Kidney (tissue), 14 donors: Measurements from ENCODE around the gene GFRA4. TPM values are rescaled to one million over a fixed set of nuclear protein-coding genes. Genes with fewer than 3 reads are reported as not detected.

Source experiments
- DNase-seq, 5 donors: peaks; one replicate each; pipeline ENCODE4 v3.0.0-alpha.2; 2013 to 2020
- FAIRE-seq: peaks from 2 replicates; lab custom pipeline; 2012; peaks lifted over from hg19 to GRCh38; lab: Jason Lieb, UNC
- H3K27ac ChIP-seq, 2 donors: one replicate each; pipeline ENCODE4 v1.7.0; 2013; ENCODE audit warnings: low read depth in 2 of 2, low read length in 2 of 2, inconsistent platforms in 1 of 2
- H3K27me3 ChIP-seq: one replicate; pipeline ENCODE4 v1.7.1; 2013; ENCODE audit warnings: low read length, inconsistent platforms; ENCODE audit not compliant: control insufficient read depth, insufficient read depth
- H3K36me3 ChIP-seq, 3 donors: one replicate each; pipeline versions ENCODE4 v1.7.0 to v1.7.1; 2013; ENCODE audit warnings: low read length in 3 of 3, control low read depth in 1 of 3, inconsistent platforms in 1 of 3; ENCODE audit not compliant: insufficient read depth in 3 of 3, control insufficient read depth in 2 of 3
- H3K4me1 ChIP-seq, 3 donors: one replicate each; pipeline versions ENCODE4 v1.7.0 to v1.7.1; 2013; ENCODE audit warnings: low read length in 3 of 3, inconsistent platforms in 1 of 3, low read depth in 1 of 3; ENCODE audit not compliant: control insufficient read depth in 2 of 3, insufficient read depth in 2 of 3
- H3K4me3 ChIP-seq, 3 donors: one replicate each; pipeline versions ENCODE4 v1.7.0 to v1.8.1; 2013; ENCODE audit warnings: low read length in 3 of 3, control low read depth in 1 of 3, inconsistent platforms in 1 of 3
- H3K9ac ChIP-seq, 3 donors: one replicate each; pipeline versions ENCODE4 v1.7.0 to v1.7.1; 2013; ENCODE audit warnings: low read length in 3 of 3, control low read depth in 1 of 3, inconsistent platforms in 1 of 3
- H3K9me3 ChIP-seq, 3 donors: one replicate each; pipeline versions ENCODE4 v1.7.0 to v1.7.1; 2013; ENCODE audit warnings: low read length in 3 of 3, control low read depth in 1 of 3, inconsistent platforms in 1 of 3; ENCODE audit not compliant: control insufficient read depth in 2 of 3, insufficient read depth in 1 of 3
- CTCF ChIP-seq: IDR thresholded peaks from 3 replicates; pipeline ENCODE4 v1.5.1; 2012; ENCODE audit warnings: mild to moderate bottlenecking, moderate library complexity, borderline replicate concordance; ENCODE audit not compliant: insufficient read depth; ENCODE audit errors: extremely low read depth
- intact Hi-C: fragments of 100-400 bp; cut with DNase I; formaldehyde crosslinking; loops from one replicate; pipeline ENCODE4 v1.11.1; 2022
- polyA plus RNA-seq: library from polyadenylated mRNA; stranded (reverse); fragments of 350-450 nt; fragmentation: Illumina TruSeq; extraction: RNeasy Lipid Tissue Mini Kit (QIAGEN cat#74804); gene quantifications from one replicate; pipeline ENCODE4 v1.2.3, GENCODE V29; 2014; ENCODE audit warnings: low read depth, low replicate concordance; ENCODE audit not compliant: insufficient read depth
- total RNA-seq: library from RNA; stranded (reverse); fragmentation: NEBNext Ultra II Directional; extraction: Animal tissue kit (Norgen Biotek cat#: 25700); gene quantifications from one replicate; pipeline ENCODE4 v1.2.1, GENCODE V29; 2021
- donor health status: control.
- donor health status: control.
- donor health status: control.
- donor health status: control.
- donor health status: control.
- donor health status: DM: yes; HTN: yes; CAD: no.
- donor health status: Normal renal cell carcinoma (clear cell type).

The GFRA4 gene
- total and polyA plus RNA-seq, 2 donors from 2014 or later: 0.56 TPM; not detected in 1

DNA sequence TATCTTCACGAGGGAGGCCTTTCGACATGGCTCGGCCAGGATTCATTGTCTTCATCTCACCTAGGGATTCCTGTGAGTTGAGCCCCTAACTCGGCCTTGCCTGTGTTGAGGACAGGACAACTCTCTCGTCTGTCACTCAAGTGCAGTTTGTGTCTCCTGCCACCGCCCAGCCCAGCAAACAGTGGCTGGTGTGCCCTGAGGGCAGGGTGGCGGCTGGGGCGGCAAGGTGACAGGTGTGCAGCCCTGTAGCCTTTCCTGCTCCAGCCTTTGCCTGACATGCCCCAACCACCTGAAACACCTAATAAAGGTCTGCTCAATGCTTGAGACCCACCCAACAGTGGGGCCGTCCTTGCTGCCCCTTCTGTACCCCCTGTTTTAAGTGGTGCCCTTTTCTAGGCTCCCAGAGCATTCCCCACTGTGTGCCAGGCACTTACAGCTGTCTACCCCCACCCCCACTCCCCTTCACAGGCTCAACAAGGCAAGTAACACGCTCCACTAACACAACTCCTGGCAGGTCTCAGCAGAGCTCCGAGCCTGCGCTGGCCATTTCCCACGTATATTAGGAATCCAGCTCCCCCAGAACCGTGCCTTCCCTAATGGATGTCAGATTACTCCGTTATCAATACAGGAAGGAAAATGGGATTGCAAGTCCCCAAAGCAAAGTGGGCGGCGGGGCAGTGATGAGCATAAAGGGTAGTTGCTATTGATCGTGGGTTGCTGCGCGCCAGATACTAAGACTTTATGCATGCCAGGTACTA is 17.7 kb downstream of the GFRA4 start:
- FAIRE-seq (no peak), DNase-seq (no peak)
- Histone ChIP-seq H3K27me3 (no peaks in the 10 kb centered on the region), H3K9ac (no peak overlapping the region), H3K9me3 (no peaks in the 10 kb centered on the region), H3K36me3 (peaks cover 2 to 27% (median 8%) of the 10 kb centered on the region in 3 donors), H3K4me1 (no peaks in the 10 kb centered on the region), H3K27ac (no peak overlapping the region), H3K4me3 (no peak overlapping the region)
- intact Hi-C loops: no loop called here
- no peak for TF ChIP-seq CTCF

DNA sequence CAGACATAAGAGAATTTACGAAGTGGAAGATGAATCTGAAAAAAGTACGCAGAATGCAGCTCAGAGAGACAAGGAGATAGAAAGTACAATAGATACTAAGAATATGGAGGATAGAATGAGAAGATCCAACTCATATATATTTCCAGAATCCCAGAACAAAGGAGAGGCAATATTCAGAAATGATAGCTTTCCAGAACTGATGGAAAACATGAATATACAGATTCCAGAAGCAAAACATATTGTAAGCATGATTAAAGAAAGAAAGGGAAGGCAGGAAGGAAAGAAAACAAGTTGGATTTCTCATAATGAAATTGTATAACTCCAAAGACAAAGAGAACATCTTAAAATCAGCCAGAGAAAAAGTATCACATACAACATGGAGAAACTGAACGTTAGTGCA is 22.9 kb downstream of the GFRA4 start:
- no peak overlapping the region for H3K4me3 ChIP-seq
- H3K9me3 ChIP-seq: no peaks in the 10 kb centered on the region
- intact Hi-C loops: no loop called here
- no peak for TF ChIP-seq CTCF
- H3K36me3 ChIP-seq: peaks cover 2 to 15% (median 11%) of the 10 kb centered on the region in 3 donors
- no peak for FAIRE-seq
- no peaks in the 10 kb centered on the region for H3K27me3 ChIP-seq
- DNase-seq: no peak
- H3K27ac ChIP-seq: no peak overlapping the region
- no peaks in the 10 kb centered on the region for H3K4me1 ChIP-seq
- H3K9ac ChIP-seq: no peak overlapping the region

DNA sequence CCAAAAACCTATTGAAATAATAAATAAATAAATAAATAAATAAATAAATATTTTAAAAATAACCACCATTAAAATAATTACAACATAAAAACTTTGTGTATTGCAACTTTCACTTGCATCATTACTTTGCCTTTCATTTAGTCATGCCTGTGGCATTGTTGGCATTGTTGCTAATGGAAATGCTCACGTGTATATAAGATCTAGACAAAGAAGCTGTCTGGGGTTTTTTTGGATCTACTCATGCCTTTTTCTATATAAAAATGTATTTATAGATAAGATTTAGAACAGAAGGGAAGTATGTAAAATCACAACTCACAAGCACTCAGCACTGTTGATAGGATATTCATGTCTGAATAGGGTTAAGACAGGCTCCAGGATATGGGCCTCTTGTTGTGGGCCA is 27.9 kb downstream of the GFRA4 start:
- DNase-seq (no peak), FAIRE-seq (no peak)
- Histone ChIP-seq H3K9ac (no peak overlapping the region), H3K4me1 (no peaks in the 10 kb centered on the region), H3K9me3 (no peaks in the 10 kb centered on the region), H3K27me3 (no peaks in the 10 kb centered on the region), H3K36me3 (peaks cover 0 to 6% (median 5%) of the 10 kb centered on the region in 3 donors), H3K4me3 (no peak overlapping the region), H3K27ac (no peak overlapping the region)
- intact Hi-C loops: no loop called here
- TF ChIP-seq CTCF: no peak
